Measurements from ENCODE around the gene ATP2A2.

Gene ATP2A2

GRCh38 chr12:110256780-110257431, 24.1 kb upstream of the ATP2A2 start:
- no peak overlapping the region for H3K4me3 ChIP-seq (ENCODE audit: low read depth, low read length)
- peak; percentile 11 for DNase-seq (ENCODE audit: low read depth, low spot score)
- in situ Hi-C loops (cut with HindIII; ENCODE audit: low sequenced_read_pairs) = no loop called here
- TF ChIP-seq, protein P1, sequence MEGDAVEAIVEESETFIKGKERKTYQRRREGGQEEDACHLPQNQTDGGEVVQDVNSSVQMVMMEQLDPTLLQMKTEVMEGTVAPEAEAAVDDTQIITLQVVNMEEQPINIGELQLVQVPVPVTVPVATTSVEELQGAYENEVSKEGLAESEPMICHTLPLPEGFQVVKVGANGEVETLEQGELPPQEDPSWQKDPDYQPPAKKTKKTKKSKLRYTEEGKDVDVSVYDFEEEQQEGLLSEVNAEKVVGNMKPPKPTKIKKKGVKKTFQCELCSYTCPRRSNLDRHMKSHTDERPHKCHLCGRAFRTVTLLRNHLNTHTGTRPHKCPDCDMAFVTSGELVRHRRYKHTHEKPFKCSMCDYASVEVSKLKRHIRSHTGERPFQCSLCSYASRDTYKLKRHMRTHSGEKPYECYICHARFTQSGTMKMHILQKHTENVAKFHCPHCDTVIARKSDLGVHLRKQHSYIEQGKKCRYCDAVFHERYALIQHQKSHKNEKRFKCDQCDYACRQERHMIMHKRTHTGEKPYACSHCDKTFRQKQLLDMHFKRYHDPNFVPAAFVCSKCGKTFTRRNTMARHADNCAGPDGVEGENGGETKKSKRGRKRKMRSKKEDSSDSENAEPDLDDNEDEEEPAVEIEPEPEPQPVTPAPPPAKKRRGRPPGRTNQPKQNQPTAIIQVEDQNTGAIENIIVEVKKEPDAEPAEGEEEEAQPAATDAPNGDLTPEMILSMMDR (IDR thresholded peaks at IDR 0.05; ENCODE audit: low read depth, low read length) = no peak

DNA sequence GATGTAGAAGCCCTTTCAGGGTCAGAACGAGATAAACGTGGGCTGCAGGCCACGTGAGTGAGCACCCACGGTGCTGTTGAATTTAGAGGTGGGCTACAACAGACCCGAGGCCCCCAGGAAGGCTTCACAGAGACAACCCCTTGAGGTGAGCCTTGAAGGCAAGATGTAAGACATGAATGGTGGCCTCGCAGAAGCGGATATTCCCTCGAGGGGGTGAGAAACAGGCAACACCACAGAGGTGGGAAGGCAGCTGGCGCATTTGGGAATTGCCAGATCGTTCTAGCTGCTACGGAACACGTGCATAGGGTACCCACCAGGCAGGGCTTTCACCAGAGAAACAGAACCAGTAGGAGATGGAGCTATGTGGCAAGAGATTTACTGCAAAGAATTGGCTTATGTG, 22.6 kb upstream of the ATP2A2 start:
- TF ChIP-seq, protein P1 (IDR thresholded peaks at IDR 0.05; ENCODE audit: low read depth, low read length) = no peak
- H3K4me3 ChIP-seq (ENCODE audit: low read depth, low read length) = no peak overlapping the region
- no peak for DNase-seq (ENCODE audit: low read depth, low spot score)
- in situ Hi-C loops (cut with HindIII; ENCODE audit: low sequenced_read_pairs) = no loop called here

DNA sequence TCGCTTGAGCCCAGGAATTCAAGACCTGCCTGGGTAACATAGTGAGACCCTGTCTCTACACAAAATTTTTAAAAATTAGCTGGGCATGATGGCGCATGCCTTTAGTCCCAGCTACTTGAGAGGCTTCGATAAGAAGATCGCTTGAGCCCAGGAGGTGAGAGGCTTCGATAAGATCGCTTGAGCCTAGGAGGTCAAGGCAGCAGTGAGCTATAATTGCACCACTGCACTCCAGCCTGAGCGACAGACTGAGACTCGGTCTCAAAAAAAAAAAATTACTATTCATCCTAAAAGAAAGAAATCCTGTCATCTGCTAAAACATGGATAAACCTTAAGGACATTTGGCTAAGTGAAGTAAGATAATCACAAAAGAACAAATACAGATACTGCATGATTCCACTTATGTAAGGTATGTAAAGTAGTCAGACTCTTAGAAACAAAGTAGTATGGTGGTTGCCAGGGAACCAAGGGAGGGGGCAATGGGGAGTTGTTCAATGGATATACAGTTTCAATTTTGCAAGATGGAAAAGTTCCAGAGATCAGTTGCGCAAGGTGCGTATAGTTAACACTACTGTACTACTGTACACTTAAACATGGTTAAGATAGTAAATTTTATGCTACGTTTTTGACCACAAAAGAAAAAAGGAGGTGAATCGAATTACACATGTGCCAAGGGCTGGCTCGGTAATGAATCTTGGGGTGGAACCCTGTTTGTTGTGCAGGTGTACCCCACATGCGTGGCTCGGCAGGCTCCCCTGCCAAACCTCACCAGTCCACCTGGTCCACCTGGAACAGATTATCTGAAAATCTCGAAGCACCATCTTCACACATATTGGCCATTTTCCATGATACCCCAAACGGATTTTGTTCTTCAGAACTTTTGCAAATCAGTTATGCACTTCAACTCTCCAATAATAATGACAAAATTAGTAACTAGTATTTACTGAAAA, 18.3 kb upstream of the ATP2A2 start:
- TF ChIP-seq, protein P1 (IDR thresholded peaks at IDR 0.05; ENCODE audit: low read depth, low read length) = no peak
- no peak for DNase-seq (ENCODE audit: low read depth, low spot score)

DNA sequence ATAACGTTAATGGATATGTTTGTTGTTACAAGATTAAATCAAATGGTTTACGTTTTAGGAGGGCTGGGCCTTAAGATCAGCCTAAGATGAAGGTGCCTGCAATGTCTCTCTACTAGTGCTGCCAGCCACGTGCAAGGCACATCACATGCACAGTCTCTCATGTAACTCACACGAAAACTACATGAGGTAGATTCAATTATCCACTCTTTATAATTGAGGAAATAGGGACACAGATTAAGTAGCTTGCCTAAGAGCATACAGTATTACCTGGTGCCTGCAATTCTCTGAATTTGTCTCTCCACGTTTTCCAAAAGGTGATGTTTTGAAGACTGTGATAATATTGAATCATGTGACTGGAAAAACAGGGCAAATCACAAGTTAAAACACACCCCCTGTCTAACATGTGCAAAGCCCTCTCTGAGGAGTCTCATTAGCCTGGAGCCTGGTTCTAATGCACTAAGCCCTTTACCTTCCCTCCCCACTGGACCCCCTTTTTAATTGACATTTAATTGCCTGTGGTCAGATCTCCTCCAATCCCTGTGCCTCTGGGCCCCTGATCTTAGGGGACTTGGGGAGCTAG, 14.6 kb upstream of the ATP2A2 start:
- TF ChIP-seq, protein P1 (IDR thresholded peaks at IDR 0.05; ENCODE audit: low read depth, low read length) = no peak
- in situ Hi-C loops (cut with HindIII; ENCODE audit: low sequenced_read_pairs) = no loop called here
- no peak for DNase-seq (ENCODE audit: low read depth, low spot score)
- no peak overlapping the region for H3K4me3 ChIP-seq (ENCODE audit: low read depth, low read length)

More for the DNA sequence above, 18.3 kb upstream of the ATP2A2 start:
- H3K4me3 ChIP-seq (ENCODE audit: low read depth, low read length) = no peak overlapping the region
- in situ Hi-C loops (cut with HindIII; ENCODE audit: low sequenced_read_pairs) = no loop called here

DNA sequence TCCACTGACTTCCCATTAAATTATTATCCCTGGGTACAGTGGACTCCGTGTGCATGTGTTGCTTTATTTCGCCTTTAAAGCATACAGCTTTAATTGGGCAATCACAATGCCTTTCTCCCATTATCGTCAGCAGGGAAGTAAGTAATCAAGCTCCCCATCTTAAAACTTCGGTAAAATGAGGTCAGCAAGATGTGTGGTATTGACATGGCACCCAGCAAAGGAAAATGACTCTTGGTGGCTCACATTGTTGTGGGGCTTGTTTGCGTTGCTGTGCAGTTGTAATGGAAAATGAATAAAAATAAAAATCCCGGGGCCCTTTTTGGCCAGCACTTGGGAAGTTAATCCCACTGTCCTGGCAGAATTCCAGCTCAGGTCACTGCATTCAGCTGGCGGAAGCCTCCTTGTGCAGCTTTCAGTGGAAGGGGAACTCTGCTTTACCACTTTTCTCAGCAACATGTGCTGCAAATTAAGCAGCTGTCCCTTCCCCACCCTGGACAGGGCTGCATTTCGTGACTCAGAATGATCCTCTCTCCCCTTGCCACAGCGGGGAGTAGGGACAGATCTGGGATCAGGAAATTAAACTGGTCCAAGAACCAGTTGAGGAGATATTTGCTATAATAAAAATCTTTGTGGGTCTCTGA, 13.9 kb upstream of the ATP2A2 start:
- peak; percentile 87 for DNase-seq (ENCODE audit: low read depth, low spot score)
- H3K4me3 ChIP-seq (ENCODE audit: low read depth, low read length) = no peak overlapping the region
- TF ChIP-seq, protein P1 (IDR thresholded peaks at IDR 0.05; ENCODE audit: low read depth, low read length) = no peak
- in situ Hi-C loops (cut with HindIII; ENCODE audit: low sequenced_read_pairs) = no loop called here

DNA sequence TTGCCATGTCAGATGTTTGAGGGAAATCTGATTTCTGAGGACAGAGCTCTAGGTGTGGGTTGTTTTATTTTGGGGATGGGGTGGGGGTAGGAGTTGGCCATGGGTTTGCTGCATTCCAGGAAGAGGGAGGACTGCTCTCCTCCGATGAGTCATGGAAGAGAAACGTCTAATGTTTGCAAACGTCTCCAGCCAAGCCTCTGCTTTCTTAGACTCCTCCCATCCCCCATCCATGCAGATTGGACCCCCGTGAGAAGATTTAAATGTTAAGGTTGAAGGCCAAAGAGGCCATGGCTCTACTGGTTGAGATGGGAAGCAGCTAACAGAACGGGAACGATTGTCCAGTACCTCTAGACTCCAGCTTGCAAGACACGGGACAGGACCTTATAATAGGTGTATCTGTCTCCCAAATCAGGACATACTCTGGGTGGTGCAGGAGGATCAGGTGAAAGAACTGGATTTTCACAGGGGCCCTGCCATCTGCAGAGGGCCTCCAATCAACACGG, 11.4 kb upstream of the ATP2A2 start:
- in situ Hi-C loops (cut with HindIII; ENCODE audit: low sequenced_read_pairs) = no loop called here
- DNase-seq (ENCODE audit: low read depth, low spot score) = peak; percentile 74
- no peak overlapping the region for H3K4me3 ChIP-seq (ENCODE audit: low read depth, low read length)
- TF ChIP-seq, protein P1 (IDR thresholded peaks at IDR 0.05; ENCODE audit: low read depth, low read length) = no peak

Measured in astrocyte of the spinal cord (primary cell).